IMR-90 (cell line): ENCODE results near the gene PLD5. TPM values are rescaled to one million over a fixed set of nuclear protein-coding genes. Genes with fewer than 3 reads are reported as not detected.

Experiments used
- ATAC-seq: fragments of 200-7000 bp; cut with Tn5 transposase; 2 replicates; pipeline ENCODE4 v1.9.1; 2020; ENCODE audit warnings: low read depth, mild to moderate bottlenecking, moderate library complexity
- BruUV-seq: library from RNA; stranded (reverse); fragments of 400-500 nt; replicated peaks from 2 replicates; lab custom pipeline; 2021; lab: Mats Ljungman, UMichigan
- CTCF ChIA-PET: fragments of 300-600 bp; formaldehyde crosslinking; extraction: SDS; loops from one replicate; lab custom pipeline; 2021; ENCODE audit warnings: antibody characterized with exemption; lab: Yijun Ruan, JAX
- POLR2A ChIA-PET: fragments of 300-600 bp; sonication (Branson Sonifier 250); formaldehyde crosslinking; loops from one replicate; lab custom pipeline; 2022; ENCODE audit warnings: antibody characterized with exemption; ENCODE audit not compliant: unreplicated experiment; lab: Charles Lee
- DNase-seq: peaks from one replicate; pipeline ENCODE4 v3.0.0; 2013
- H2AFZ ChIP-seq: replicated peaks from 2 replicates; pipeline ENCODE3; 2013; ENCODE audit warnings: low read length, mild to moderate bottlenecking; ENCODE audit not compliant: poor library complexity
- H2AK5ac ChIP-seq: 2 replicates; pipeline ENCODE4 v1.6.1; 2013; ENCODE audit warnings: low read depth, low read length, inconsistent platforms
- H2AK9ac ChIP-seq: replicated peaks from 2 replicates; pipeline ENCODE3; 2013; ENCODE audit warnings: mild to moderate bottlenecking, low read depth, low read length, moderate library complexity; ENCODE audit not compliant: poor library complexity
- H2BK120ac ChIP-seq: 2 replicates; pipeline ENCODE4 v1.6.1; 2013; ENCODE audit warnings: low read depth, low read length, inconsistent platforms
- H2BK15ac ChIP-seq: 3 replicates; pipeline ENCODE4 v1.6.1; 2013; ENCODE audit warnings: low read depth, low read length, inconsistent platforms
- H2BK20ac ChIP-seq: 2 replicates; pipeline ENCODE4 v1.6.1; 2013; ENCODE audit warnings: low read depth, mild to moderate bottlenecking, inconsistent platforms, low read length, moderate library complexity
- H2BK5ac ChIP-seq: 2 replicates; pipeline ENCODE4 v1.6.1; 2013; ENCODE audit warnings: mild to moderate bottlenecking, low read depth, low read length, inconsistent platforms; ENCODE audit not compliant: poor library complexity, severe bottlenecking
- H3K14ac ChIP-seq: replicated peaks from 2 replicates; pipeline ENCODE4 v1.6.1; 2013; ENCODE audit warnings: low read depth, low read length, inconsistent platforms
- H3K18ac ChIP-seq: 2 replicates; pipeline ENCODE4 v1.6.1; 2013; ENCODE audit warnings: low read depth, low read length, control low read depth
- H3K23ac ChIP-seq: 2 replicates; pipeline ENCODE4 v1.6.1; 2013; ENCODE audit warnings: low read depth, low read length, inconsistent platforms
- H3K27ac ChIP-seq: 2 replicates; pipeline ENCODE4 v1.5.1; 2013; ENCODE audit warnings: mild to moderate bottlenecking, control low read depth, low read length; ENCODE audit not compliant: insufficient read depth
- H3K27me3 ChIP-seq: 2 replicates; pipeline ENCODE4 v1.6.1; 2013; ENCODE audit warnings: low read length; ENCODE audit not compliant: control insufficient read depth, insufficient read depth
- H3K36me3 ChIP-seq: 2 replicates; pipeline ENCODE4 v1.6.1; 2013; ENCODE audit warnings: low read length, mixed read lengths; ENCODE audit not compliant: control insufficient read depth, insufficient read depth
- H3K4ac ChIP-seq: 2 replicates; pipeline ENCODE4 v1.6.1; 2013; ENCODE audit warnings: low read depth, low read length, inconsistent platforms
- H3K4me1 ChIP-seq: 2 replicates; pipeline ENCODE4 v1.6.1; 2013; ENCODE audit warnings: low read length, mixed read lengths; ENCODE audit not compliant: control insufficient read depth, insufficient read depth
- H3K4me2 ChIP-seq: 2 replicates; pipeline ENCODE4 v1.6.1; 2013; ENCODE audit warnings: low read depth, mild to moderate bottlenecking, control low read depth, low read length, moderate library complexity
- H3K4me3 ChIP-seq: 2 replicates; pipeline ENCODE4 v1.5.1; 2013; ENCODE audit warnings: low read depth, mild to moderate bottlenecking, control low read depth, low read length, moderate library complexity; ENCODE audit not compliant: insufficient read depth
- H3K56ac ChIP-seq: 2 replicates; pipeline ENCODE4 v1.6.1; 2013; ENCODE audit warnings: low read length, inconsistent platforms; ENCODE audit not compliant: insufficient read depth; ENCODE audit errors: extremely low read depth
- H3K79me1 ChIP-seq, 2 experiments: 2 replicates each; pipeline ENCODE4 v1.6.1; 2013; ENCODE audit warnings: low read length in 2 of 2, inconsistent platforms in 1 of 2, low read depth in 1 of 2
- H3K9ac ChIP-seq: 2 replicates; pipeline ENCODE4 v1.6.1; 2013; ENCODE audit warnings: low read depth, low read length, control low read depth
- H3K9me1 ChIP-seq: 2 replicates; pipeline ENCODE4 v1.6.1; 2013; ENCODE audit warnings: low read length, inconsistent platforms; ENCODE audit not compliant: insufficient read depth
- H3K9me3 ChIP-seq: 2 replicates; pipeline ENCODE4 v1.6.1; 2013; ENCODE audit warnings: low read length; ENCODE audit not compliant: control insufficient read depth, insufficient read depth
- H4K20me1 ChIP-seq: 2 replicates; pipeline ENCODE4 v1.6.1; 2013; ENCODE audit warnings: low read length, inconsistent platforms; ENCODE audit not compliant: insufficient read depth
- H4K5ac ChIP-seq: 2 replicates; pipeline ENCODE4 v1.6.1; 2013; ENCODE audit warnings: mild to moderate bottlenecking, low read depth, low read length, control low read depth
- H4K8ac ChIP-seq, 2 experiments: 2 replicates each; pipeline ENCODE4 v1.6.1; 2013; ENCODE audit warnings: low read depth in 2 of 2, low read length in 2 of 2, control low read depth in 1 of 2, inconsistent platforms in 1 of 2
- H4K91ac ChIP-seq: 2 replicates; pipeline ENCODE4 v1.6.1; 2013; ENCODE audit warnings: low read depth, low read length, inconsistent platforms; ENCODE audit not compliant: insufficient read depth
- FOS ChIP-seq: fragments of 150-350 bp; IDR thresholded peaks from 2 replicates; pipeline ENCODE4 v1.6.1; 2016; ENCODE audit warnings: low read depth, low read length
- NFE2L2 ChIP-seq: fragments of 150-350 bp; IDR thresholded peaks from 2 replicates; pipeline ENCODE4 v1.6.1; 2016; ENCODE audit warnings: low read depth, mild to moderate bottlenecking, low read length
- POLR2A ChIP-seq: IDR thresholded peaks from 2 replicates; pipeline ENCODE4 v1.6.1; 2012; ENCODE audit warnings: mild to moderate bottlenecking, low read depth, low read length
- USF2 ChIP-seq: fragments of 150-350 bp; IDR thresholded peaks from 2 replicates; pipeline ENCODE4 v1.6.1; 2017; ENCODE audit warnings: mild to moderate bottlenecking, antibody characterized with exemption, low read length, low read depth
- WGBS, 2 experiments: methylation state at CpG; one replicate each; pipeline versions ENCODE4 v1.1.5 to v1.1.7; 2013; ENCODE audit warnings: missing lambda C conversion rate in 2 of 2; ENCODE audit not compliant: insufficient read length in 1 of 2; ENCODE audit errors: extremely low coverage in 2 of 2; 5-methylcytosine and 5-hydroxymethylcytosine counted together
- dilution Hi-C: fragments of 300-500 bp; cut with HindIII; formaldehyde crosslinking; loops from one replicate; pipeline ENCODE4 v1.14.3; 2018; ENCODE audit warnings: low sequenced_read_pairs; ENCODE audit not compliant: unreplicated experiment
- in situ Hi-C: fragments of 300-500 bp; cut with MboI; formaldehyde crosslinking; loops from 3 replicates; pipeline ENCODE4 v1.14.3; 2019; ENCODE audit warnings: low sequenced_read_pairs, inconsistent platforms, mixed read lengths
- intact Hi-C: fragments of 100-400 bp; cut with micrococcal nuclease; formaldehyde crosslinking; loops from 2 replicates; pipeline ENCODE4 v1.10.0; 2022
- polyA plus RNA-seq, 3 experiments: library from polyadenylated mRNA; depleted of rRNA; stranded (reverse); fragments of >200 nt; gene quantifications; 2 replicates each; pipeline ENCODE4 v1.2.3, GENCODE V29; 2012; ENCODE audit warnings: low replicate concordance in 1 of 3
- total RNA-seq: library from RNA; depleted of rRNA; stranded (reverse); fragments of >200 nt; gene quantifications from 2 replicates; pipeline ENCODE4 v1.2.3, GENCODE V29; 2012

Gene PLD5
- total and polyA plus RNA-seq, 2 of the 4 experiments (the other 2 are of a cell fraction), result not detected

GRCh38 chr1:242205622-242206489 lies 318.6 kb downstream of the PLD5 start:
- Histone ChIP-seq H2BK5ac (no peak overlapping the region), H3K9me3 (peaks cover 20% of the 10 kb centered on the region), H3K4me2 (no peak overlapping the region), H2BK15ac (no peak overlapping the region), H4K5ac (no peak overlapping the region), H3K23ac (no peak overlapping the region), H4K91ac (no peak overlapping the region), H3K27ac (no peak overlapping the region), H3K79me1 (no peaks in the 10 kb centered on the region), H4K8ac (no peak overlapping the region), H3K18ac (no peak overlapping the region), H3K9ac (no peak overlapping the region), H4K20me1 (no peaks in the 10 kb centered on the region), H3K4me3 (no peak overlapping the region), H3K27me3 (no peaks in the 10 kb centered on the region), H3K9me1 (no peaks in the 10 kb centered on the region), H2AK5ac (no peak overlapping the region), H3K56ac (no peak overlapping the region), H3K4ac (no peak overlapping the region), H2BK20ac (no peak overlapping the region), H2BK120ac (no peak overlapping the region), H3K4me1 (no peaks in the 10 kb centered on the region), H2AFZ (no peak overlapping the region), H3K14ac (no peak overlapping the region), H3K36me3 (no peaks in the 10 kb centered on the region), H2AK9ac (no peak overlapping the region)
- dilution Hi-C loops (no loop called here), intact Hi-C loops (no loop called here), in situ Hi-C loops (no loop called here)
- WGBS, 2 experiments, result no CpG with 5 or more reads among the region's 7 CpGs
- CTCF ChIA-PET, result no interaction called here
- no peak for ATAC-seq
- DNase-seq, result no peak
- POLR2A ChIA-PET, result no interaction called here
- BruUV-seq, result no TSS peak
- TF ChIP-seq NFE2L2 (no peak), USF2 (no peak), POLR2A (no peak), FOS (no peak)
